Inflammatory macrophage treated with lipopolysaccharide for 4 hours (primary cell): Measurements from ENCODE around the gene OR1I1.

Experiments
- DNase-seq: peaks from one replicate; pipeline ENCODE4 v3.0.0-alpha.2; 2020

OR1I1 gene

DNA sequence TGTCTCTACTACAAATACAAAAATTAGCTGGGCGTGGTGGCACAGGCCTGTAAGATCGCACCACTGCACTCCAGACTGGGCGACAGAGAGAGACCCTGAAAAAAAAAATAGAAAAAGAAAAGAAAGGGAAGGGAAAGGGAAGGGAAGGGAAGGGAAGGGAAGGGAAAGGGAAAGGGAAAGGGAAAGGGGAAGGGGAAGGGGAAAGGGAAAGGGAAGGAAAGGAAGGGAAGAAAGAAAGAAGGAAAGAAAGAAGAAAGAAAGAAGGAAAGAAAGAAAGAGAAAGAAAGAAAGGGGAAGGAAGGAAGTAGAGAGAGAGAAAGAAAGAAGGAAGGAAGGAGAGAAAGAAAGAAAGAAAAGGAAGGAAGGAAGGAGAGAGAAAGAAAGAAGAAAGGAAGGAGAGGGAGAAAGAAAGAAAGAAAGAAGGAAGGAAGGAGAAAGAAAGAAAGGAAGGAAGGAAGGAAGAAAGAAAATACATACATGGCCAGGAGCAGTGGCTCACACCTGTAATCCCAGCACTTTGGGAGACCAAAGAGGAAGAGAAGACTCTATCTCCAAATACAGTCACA lies 17.1 kb downstream of the OR1I1 start:
- no peak for DNase-seq

DNA sequence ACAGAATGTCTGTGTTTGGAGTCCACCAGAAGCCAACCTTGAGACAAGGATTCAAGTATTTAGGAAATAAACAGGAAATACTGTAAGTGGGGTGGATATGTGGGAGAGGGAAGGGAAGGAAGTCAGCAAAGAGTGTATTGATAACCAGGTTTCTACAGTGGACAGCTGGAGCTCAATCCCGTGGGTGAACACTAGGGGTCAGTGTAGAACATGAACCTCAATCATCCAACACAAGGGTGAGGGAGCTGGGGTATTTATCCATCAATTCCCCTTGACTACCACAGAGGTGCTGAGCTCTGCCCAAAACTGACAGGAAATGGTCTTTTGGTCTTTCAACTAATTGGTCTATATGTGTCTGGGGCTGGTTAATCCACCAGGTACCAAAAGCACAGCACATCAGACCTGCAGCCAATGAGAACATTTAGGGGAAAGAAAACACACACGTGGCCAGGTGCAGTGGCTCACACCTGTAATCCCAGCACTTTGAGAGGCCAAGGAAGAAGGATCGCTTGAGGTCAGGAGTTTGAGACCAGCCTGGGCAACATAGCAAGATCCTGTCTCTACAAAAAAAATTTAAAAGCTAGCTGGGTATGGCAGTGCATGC lies 19.6 kb downstream of the OR1I1 start:
- DNase-seq = peak; percentile 49

DNA sequence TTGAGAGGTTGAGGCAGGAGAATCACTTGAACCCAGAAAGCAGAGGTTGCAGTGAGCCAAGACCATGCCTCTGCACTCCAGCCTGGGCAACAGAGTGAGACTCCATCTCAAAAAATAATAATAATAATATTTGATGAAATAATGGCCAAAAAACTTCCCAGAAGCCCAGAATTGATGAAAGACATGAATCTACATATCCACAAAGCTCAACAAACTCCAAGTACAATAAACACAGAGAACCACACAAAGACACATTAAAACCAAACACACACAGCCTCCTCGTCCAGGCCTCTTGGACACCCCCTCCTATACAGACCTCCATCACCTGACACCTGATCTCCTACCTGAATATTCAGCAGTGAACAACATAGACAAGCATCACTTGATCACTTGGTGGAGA lies 22.0 kb downstream of the OR1I1 start:
- DNase-seq = no peak

DNA sequence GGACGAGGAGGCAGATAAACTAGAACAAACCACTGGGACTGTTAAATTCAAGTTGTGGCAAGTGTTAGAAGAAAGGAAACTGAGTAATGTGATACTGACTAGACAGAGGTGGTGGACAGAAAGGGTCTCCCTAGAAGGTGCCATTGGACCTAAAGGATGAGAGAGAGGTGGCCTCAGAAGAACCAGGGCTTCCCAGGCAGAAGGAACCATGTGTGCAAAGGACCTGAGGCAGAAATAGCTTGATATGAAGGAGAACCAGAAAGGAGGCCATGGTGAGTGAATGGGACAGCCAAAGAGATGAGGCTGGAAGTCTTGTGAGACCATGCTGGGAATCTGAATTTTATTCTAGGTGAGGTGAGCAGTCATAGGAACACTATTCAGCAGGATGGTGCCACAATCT lies 22.4 kb downstream of the OR1I1 start:
- no peak for DNase-seq

DNA sequence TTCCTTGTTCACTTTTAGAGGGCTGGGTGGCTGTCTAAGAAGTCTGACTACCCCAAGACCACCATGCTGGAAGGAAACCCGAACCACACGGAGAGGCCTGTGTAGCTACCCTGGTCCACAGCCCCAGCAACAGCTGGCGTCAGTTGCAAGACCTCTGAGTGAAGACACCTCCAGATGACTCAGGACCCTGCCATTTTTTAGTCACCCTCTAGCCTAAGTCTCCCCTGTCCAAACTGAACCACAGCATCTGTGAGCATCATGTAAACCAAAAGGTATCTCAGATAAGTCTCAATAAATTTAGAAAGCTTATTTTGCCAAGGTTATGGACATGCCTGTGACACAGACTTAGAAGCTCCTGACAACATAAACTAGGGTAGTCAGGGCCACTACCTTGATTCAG lies 23.0 kb downstream of the OR1I1 start:
- DNase-seq = no peak

DNA sequence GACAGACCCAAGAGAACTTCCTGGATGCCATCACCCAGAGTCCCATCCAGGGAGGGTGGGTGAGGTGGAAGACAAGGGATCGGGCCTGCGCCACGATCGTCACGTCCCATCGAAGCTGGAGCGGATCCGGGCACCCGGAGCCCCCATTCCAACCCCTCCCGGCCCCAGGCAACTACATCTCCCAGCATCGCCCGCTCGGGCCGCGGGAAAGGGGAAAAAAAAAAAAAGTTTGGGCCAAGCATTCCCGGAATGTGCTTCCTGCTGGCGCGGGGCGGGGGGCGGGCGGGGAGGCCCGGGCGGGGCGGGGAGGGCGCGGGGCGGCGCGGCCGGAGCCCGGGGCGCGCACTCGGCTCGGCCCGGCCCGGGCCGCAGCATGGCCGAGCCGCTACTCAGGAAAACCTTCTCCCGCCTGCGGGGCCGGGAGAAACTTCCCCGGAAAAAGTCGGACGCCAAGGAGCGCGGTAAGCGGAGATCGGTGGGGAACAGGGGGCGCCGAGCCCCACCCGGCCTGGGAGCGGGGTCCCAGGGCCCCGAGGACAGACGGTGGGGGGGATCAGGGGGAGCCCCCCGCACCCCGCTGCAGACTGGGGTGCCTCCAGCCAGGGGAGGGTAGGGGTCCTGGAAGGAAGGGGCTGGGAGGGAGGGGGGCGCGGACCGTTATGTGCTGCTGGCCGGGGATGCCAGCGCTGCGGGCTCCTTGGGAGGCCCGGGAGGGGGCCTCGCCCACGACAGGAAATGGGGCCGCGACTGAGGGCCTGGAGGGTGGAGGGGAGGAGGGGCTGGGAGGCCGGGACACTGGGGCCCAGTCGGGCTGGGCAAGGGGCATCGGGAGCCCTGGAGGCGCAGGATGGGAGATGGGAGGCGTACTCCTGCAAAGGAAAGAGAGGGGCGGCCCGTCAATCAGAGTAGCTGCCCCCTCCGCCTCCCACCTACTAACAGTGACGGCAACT lies 25.3 kb downstream of the OR1I1 start, which contains the start of gene SYDE1:
SYDE1 (plus strand) TSS at position 341 of the 950 bp plus-strand sequence; CDS start at position 374, 33 bp downstream.
- no peak for DNase-seq

DNA sequence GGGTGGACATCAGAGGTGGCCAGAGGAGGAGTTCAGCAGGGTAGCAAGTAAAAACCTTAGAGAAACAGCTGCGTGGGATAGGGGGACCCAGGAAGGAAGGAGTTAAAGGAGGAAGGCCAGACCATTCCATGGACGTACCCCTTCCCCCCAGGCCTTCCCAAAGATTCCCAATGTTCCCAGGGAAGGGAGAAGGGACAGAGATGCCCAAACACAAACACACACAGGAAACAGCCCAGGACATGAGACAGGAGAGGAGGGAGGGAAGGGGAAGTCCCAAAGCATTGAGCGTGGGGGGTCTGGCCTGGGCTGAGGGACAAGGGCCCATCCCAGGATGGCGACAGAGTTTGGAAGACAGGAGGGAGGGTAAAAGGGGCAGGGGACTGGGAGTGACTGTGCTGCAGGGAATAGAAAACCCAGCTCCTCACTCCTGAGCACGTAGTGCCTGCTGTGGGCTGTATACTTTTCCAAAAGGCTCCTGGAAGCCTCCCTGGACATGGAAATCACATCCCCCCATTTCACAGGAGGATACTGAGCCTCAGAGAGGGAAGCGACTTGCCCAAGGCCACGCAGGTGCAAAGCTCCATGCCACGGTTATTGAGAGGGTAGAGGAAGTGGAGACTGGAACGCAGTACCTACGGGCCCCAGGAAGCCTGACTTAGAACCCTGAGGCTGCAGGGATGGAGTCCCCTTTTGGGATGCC lies 26.3 kb downstream of the OR1I1 start:
- DNase-seq = peak; percentile 5

DNA sequence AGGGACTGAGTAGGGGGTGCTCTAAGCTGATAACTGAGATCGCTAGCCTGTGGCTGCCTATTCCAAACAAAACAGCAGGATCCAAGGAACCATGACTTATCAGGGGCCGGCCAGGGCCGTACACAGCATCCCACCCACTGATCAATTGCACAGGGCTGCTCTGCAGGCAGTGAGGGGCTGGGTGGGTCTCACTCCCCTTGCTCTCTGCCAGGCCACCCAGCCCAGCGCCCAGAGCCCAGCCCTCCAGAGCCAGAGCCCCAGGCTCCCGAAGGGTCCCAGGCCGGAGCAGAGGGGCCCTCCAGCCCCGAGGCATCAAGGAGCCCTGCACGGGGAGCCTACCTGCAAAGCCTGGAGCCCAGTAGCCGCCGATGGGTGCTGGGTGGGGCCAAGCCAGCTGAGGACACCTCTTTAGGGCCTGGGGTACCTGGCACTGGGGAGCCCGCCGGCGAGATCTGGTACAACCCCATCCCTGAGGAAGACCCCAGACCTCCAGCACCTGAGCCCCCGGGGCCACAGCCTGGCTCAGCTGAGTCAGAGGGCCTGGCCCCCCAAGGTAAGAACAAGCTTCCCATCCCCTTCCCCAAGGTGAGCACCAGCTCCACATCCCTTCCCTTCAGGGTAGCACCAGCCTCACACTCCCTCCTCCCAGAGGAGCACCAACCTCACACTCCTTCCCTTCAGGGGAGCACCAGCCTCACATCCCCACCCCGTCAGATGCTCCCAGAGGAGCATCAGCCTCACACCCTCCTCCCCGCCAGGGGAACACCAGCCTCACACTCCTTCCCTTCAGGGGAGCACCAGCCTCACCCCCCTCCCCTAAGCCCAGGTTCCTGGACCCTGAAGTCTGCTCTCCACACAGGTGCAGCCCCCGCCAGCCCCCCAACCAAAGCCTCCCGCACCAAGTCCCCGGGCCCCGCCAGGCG lies 27.1 kb downstream of the OR1I1 start:
- no peak for DNase-seq

DNA sequence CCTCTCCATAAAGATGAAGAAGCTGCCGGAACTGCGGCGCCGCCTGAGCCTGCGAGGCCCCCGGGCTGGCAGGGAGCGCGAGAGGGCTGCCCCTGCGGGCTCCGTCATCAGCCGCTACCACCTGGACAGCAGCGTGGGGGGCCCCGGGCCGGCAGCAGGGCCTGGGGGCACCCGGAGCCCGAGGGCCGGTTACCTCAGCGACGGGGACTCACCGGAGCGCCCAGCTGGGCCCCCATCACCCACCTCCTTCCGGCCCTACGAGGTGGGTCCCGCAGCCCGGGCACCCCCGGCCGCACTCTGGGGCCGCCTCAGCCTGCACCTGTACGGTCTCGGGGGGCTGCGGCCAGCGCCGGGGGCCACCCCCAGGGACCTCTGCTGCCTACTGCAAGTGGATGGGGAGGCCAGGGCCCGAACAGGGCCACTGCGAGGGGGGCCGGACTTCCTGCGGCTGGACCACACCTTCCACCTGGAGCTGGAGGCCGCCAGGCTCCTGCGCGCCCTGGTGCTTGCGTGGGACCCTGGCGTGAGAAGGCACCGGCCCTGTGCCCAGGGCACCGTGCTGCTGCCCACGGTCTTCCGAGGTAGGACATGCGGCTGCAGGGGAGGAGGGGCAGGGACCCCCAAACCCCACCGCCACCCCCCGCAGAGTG lies 27.9 kb downstream of the OR1I1 start:
- no peak for DNase-seq

DNA sequence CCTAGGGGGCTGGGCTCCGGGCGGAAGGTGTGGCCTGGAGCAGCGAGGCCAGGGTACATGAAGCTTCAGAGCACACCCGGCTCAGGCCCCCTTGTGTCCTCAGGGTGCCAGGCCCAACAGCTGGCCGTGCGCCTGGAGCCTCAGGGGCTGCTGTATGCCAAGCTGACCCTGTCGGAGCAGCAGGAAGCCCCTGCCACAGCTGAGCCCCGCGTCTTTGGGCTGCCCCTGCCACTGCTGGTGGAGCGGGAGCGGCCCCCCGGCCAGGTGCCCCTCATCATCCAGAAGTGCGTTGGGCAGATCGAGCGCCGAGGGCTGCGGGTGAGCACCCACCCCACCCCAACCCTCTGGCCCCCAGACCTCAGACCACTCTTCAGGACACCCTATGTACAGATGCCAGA lies 28.4 kb downstream of the OR1I1 start:
- no peak for DNase-seq

DNA sequence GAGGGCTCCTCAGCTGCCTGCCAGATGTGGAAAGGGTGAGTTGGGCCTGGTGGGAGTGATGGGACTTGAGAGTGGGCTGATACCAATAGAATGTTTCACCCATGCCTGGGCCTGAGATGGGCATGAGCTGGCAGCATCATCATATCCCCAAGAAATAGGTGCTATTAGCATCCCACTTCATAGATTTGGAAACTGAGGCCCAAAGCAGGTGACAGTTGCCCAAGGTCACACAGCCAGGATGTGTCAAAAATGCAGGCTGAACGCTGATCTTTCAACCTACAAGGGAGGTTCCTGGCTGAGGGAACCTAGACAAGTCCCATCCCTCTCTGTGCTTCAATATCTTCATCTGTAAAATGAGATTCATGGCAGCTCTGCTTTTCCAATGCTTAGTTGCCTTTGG lies 29.7 kb downstream of the OR1I1 start:
- DNase-seq = no peak

DNA sequence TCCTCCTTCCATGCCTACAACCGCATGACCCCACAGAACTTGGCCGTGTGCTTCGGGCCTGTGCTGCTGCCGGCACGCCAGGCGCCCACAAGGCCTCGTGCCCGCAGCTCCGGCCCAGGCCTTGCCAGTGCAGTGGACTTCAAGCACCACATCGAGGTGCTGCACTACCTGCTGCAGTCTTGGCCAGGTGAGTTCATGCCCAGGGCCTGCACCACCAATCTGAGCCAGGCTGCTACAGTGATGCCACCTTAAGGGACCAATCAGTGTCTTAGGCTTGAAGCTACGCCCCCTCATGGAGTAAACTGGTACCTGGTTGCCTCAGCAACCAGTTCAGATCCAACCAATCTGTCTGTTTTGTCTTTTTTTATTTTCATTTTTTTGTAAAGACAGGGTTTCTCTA lies 30.4 kb downstream of the OR1I1 start:
- no peak for DNase-seq

DNA sequence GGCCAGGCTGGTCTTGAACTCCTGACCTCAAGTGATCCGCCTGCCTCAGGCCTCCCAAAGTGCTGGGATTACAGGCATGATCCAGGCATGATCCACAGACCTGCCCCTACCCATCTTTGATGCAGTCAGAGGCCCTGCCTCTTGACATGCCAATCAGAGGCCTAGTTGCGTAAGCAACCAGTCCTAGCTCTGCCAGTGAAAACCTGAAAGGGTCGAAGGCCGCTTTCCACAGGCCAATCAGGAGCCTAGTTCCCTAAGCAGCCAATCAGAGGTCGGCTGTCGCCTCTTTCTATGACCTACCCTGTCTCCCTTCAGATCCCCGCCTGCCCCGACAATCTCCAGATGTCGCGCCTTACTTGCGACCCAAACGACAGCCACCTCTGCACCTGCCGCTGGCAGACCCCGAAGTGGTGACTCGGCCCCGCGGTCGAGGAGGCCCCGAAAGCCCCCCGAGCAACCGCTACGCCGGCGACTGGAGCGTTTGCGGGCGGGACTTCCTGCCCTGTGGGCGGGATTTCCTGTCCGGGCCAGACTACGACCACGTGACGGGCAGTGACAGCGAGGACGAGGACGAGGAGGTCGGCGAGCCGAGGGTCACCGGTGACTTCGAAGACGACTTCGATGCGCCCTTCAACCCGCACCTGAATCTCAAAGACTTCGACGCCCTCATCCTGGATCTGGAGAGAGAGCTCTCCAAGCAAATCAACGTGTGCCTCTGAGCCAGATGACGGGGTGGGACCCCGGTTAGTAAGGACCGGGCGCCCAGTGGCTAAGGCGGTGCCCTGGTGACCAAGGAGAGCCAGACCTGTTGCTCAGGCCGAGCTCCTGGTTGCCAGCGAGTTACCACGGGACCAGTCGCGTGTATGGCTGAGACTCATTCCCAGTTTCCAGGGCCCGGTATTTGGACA lies 31.5 kb downstream of the OR1I1 start:
- no peak for DNase-seq

DNA sequence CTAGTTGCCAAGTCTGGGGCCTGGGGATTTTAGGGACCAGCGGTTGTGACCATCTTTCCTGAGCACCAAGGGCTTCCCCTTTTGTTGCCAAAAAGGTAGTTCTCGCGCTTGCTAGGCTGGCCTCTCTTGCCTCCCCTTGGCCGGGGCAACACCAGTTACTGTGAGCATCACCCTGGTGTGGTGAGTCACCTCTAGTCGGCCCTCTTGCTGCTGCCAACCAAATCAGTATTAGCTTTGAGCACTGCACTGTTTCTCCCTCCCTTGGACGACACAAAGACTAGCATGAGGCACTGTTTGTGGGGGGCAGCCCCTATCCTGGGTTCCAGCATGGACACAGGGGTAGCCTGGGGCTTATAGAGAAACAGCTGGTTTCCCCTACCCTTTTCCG lies 32.1 kb downstream of the OR1I1 start:
- no peak for DNase-seq

DNA sequence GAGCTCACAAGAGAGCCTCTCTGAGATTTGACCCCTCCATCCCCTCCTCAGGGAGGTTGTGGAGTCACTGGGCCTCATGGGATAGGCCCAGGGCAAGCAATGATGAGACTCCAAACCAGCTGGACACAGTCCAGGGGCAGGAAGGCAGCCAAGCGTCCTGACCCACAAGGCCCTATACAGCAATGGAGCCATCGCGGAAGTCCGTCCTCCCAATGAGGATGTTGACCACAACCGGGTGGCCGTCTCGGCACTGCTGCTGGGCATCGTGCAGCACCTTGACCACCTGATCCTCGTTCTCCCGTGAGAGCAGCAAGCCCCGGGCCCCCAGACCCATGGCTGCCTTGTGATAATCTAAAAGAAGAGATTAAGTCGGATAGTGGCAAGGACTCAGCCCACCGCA lies 33.1 kb downstream of the OR1I1 start:
- DNase-seq = no peak

DNA sequence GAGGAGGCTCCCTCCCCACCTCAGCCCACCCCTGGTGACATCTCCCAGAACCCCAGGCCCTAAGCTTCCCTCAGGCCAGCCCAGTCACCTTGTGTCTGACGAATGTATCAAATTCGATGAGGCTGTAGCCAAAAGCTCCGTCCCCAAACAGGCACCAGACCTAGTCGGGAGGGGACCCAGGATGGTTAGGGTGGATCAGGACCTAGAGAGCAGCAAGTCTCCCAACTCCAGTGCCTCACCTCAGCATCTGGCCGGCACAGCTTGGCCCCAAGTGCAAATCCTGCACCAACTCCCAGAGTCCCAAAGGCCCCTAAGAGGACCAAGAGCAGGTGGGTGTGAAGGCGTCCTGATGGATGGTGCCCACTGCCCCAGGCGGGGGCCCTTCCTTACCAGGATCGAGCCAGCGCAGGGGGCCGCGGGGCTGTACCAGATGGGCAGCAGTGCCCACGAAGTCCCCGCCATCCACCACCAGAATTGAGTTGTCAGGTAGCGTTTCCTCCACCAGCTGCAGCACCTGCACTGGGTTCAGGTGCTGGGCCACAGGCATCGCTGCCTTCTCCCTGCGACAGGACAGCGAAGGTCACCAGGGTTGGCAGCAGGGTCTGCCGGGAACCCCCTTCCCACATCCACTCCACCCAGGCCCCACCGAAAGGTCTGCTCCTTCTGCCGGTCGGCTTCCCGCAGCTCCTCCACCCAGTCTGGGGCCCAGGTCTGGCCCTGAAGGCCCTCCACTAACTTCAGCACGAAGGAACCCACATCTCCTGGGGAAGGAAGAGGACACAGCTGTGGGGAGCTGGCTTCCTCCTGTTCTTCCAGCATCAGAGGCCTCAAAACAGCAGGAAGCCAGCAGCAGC lies 34.0 kb downstream of the OR1I1 start:
- DNase-seq = no peak

DNA sequence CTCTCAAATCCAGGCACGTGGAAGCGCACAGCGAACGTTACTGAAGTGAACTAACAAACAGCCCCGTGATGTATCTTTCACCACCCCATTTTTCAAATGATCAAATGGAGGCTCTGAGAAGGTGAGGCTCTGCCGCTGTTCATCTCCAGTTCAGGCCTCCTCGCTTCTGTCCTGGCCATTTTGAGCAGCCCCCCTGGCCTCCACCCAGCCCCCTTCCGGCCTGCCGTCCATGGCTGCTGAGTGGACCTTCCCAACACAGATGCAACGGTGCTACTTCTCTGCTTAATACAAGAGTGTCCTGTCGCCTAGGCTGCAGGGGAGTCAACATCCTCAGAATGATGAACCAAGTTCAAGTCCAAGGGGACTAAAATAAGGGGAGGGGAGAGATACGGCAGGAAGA lies 34.8 kb downstream of the OR1I1 start:
- no peak for DNase-seq

DNA sequence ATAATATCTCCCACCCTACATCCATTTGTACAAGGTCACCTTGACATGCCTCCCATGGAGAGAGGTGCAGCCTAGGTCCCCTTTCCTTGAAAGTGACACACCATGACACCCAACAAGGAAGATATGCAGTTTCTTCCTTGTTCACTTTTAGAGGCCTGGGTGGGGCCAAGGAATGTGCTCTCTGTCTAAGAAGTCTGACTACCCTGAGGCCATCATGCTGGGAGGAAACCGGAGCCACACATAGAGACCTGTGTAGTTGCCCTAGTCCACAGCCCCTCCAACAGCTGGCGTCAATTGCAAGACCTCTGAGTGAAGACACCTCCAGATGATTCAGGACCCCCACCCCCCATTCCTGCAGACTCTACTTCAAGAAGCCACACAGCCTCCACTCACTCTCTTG lies 36.2 kb downstream of the OR1I1 start:
- DNase-seq = no peak

DNA sequence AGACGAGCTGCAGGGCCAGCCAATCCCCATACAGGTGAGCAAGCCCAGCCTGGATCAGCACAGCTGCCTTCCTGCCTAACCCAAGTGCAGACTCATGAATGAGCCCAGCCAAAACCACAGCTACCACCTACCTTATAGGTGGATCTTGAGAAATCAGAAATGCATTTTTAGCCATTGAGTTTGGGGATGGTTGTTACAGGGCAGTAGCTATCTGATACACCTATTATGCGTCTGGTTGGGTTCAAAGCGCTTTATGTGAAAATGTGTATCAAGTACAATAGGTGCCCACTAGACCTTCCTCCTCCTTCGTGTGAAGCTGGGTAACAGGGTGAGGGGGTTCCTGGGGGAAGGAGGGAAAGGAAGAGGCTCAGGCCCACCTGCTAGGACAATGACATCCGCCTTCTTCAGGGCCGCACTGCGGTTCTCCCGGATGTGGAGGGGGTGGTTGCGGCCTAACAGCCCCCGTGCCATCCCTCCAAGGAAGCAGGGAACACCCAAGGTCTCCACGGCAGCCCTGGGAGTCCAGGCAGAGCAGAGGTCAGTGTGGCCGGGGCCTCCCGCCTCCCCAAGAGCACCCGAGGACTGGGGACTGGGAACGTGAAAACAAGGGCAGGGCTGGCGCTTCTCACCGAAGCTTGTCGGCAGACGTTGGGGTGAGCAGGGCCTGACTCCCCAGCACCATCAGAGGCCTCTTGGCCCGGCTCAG lies 36.9 kb downstream of the OR1I1 start:
- no peak for DNase-seq
